GM12865 (cell line): Measurements from ENCODE around the gene MAD1L1.

Experiments used
- DNase-seq: peaks from one replicate; pipeline ENCODE4 v3.0.0; 2010; ENCODE audit warnings: low read depth
- H3K4me3 ChIP-seq: 2 replicates; pipeline ENCODE4 v1.5.1; 2011; ENCODE audit warnings: mild to moderate bottlenecking, low read depth, low read length, control low read depth
- TF ChIP-seq, protein P1 (sequence below): IDR thresholded peaks from 2 replicates; pipeline ENCODE4 v1.5.1; 2011; ENCODE audit warnings: low read length, control low read depth, low read depth, inconsistent platforms; ENCODE audit not compliant: insufficient read depth; ENCODE audit errors: missing control alignments

Gene MAD1L1

DNA sequence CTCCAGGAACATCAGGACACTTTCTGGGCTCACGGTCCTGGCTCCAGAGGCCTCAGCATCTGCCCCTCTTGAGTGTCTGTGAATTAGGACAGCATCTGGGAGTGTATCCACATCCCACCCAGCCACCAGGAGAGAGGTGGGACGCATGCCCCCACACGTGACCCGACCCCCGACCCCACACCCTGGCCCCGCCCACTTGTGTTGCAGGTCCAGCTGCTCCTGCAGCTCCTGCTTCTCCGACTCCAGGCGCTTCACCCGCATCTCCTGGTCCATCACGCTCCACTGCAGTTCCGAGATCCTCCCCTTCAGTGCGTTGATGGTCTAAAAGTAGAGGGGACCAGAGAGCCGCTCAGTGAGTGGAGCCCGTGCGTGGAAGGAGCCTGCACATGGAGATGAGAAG, 13.6 kb downstream of the MAD1L1 start:
- H3K4me3 ChIP-seq: no peak overlapping the region
- TF ChIP-seq, protein P1, sequence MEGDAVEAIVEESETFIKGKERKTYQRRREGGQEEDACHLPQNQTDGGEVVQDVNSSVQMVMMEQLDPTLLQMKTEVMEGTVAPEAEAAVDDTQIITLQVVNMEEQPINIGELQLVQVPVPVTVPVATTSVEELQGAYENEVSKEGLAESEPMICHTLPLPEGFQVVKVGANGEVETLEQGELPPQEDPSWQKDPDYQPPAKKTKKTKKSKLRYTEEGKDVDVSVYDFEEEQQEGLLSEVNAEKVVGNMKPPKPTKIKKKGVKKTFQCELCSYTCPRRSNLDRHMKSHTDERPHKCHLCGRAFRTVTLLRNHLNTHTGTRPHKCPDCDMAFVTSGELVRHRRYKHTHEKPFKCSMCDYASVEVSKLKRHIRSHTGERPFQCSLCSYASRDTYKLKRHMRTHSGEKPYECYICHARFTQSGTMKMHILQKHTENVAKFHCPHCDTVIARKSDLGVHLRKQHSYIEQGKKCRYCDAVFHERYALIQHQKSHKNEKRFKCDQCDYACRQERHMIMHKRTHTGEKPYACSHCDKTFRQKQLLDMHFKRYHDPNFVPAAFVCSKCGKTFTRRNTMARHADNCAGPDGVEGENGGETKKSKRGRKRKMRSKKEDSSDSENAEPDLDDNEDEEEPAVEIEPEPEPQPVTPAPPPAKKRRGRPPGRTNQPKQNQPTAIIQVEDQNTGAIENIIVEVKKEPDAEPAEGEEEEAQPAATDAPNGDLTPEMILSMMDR: no peak
- DNase-seq: no peak

DNA sequence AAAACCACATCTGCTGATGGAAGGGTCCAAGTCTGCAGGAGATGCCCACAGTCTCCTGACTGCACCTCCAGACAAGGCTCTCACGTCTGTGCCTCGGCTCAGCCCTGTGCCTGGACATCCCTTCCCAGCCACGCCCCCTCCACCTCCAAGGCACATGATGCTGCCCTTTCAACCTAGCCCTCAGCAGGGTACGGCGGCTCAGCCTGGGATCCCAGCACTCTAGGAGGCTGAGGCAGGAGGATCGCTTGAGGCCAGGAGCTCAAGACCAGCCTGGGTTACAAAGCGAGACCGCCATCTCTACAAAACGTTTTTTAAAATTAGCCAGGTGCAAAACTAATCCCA, 14.3 kb downstream of the MAD1L1 start:
- no peak overlapping the region for H3K4me3 ChIP-seq
- DNase-seq: no peak
- TF ChIP-seq, protein P1: no peak

- no peak for DNase-seq
- TF ChIP-seq, protein P1: no peak
- no peak overlapping the region for H3K4me3 ChIP-seq
These were observed 14.9 kb downstream of the MAD1L1 start for GRCh38 chr7:2217716-2218443.

- TF ChIP-seq, protein P1: no peak
- DNase-seq: no peak
- H3K4me3 ChIP-seq: no peak overlapping the region
These were observed 15.5 kb downstream of the MAD1L1 start for GRCh38 chr7:2217206-2217605.

DNA sequence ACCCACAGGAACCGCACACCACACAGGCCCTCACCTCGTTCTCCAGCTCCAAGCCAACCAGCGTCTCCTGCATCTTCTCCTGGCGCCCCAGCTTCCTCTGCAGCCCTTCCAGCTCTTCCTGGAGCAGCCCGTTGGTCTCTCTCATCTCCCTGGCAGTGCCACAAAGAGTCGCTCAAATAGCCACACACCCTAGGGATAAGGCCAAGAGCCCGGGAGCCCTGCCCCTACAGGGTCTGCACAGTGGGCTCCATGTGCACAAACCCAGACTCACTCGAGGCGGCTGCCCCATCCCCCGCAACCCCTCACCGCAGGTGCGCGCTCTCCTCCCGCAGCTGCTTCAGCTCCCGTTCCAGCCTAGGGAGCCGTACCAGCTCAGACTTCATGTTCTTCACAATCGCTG, 16.9 kb downstream of the MAD1L1 start:
- H3K4me3 ChIP-seq: no peak overlapping the region
- no peak for DNase-seq
- TF ChIP-seq, protein P1: no peak

GRCh38 chr7:2214636-2215035, 18.1 kb downstream of the MAD1L1 start:
- TF ChIP-seq, protein P1: no peak
- no peak for DNase-seq
- H3K4me3 ChIP-seq: no peak overlapping the region
